GM21447 (cell line): ENCODE data around the gene C1S.
"Not testable (repeated sequence)": the region's sequence is repeated elsewhere in the genome, so short reads cannot be mapped to it uniquely, and the experiment has no call there.

Experiments
- ATAC-seq: cut with Tn5 transposase; IDR thresholded peaks from one replicate; pipeline ENCODE4 v1.9.1; 2021; ENCODE audit not compliant: unreplicated experiment

Gene C1S

GRCh38 chr12:7060353-7060954 is at the start of gene C1S:
Gene C1S (plus strand): TSS chr12:7060718. CDS start chr12:7061913, 1,195 bp downstream.
- ATAC-seq = no peak

DNA sequence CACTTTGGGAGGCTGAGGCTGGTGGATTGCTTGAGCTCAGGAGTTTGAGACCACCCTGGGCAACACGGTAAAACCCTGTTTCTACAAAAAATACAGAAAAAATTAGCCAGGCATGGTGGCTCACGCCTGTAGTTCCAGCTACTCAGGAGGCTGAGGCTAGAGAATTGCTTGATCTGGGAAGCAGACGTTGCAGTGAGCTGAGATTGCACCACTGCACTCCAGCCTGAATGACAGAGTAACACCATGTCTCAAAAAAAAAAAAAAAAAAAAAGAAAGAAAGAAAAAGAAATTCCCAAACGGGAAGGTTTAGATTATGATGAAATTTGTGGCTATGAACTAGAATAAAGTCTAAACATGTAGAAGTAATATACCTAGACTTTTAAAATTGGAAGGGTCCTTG is 49.1 kb upstream of the C1S start:
- not testable (repeated sequence) for ATAC-seq

- no peak for ATAC-seq
Observed at GRCh38 chr12:7012024-7012607, 48.4 kb upstream of the C1S start.

GRCh38 chr12:7013101-7013500 is 47.4 kb upstream of the C1S start:
- no peak for ATAC-seq

GRCh38 chr12:7015555-7016370 is 44.8 kb upstream of the C1S start:
- no peak for ATAC-seq

- ATAC-seq = no peak
Observed at GRCh38 chr12:7016958-7017571, 43.5 kb upstream of the C1S start.

DNA sequence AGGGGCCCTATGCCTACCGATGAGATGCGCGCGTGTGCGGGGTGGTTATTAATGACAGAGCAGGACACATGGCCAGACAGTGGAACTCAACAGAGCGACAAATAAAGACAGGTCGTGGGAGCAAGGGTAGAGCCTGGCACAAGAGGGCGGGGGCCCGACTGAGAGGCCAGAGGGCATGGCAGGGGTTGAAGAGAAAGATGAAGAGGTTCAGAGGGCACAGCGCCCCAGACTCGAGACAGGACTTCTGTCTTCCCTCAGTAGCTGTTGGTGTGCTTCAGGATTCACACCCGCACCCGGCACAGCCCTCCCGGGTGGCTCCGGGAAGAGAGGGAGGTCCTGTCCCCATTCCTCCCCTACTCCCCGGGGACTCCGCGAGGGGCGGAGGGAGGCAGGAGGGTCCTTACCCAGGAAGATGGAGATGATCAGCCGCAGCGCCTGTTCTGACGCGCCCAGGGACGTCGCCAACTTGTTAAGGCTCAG is 42.6 kb upstream of the C1S start:
- ATAC-seq = peak; percentile 29

GRCh38 chr12:7018350-7019042 is 42.0 kb upstream of the C1S start, which contains the start of gene LPCAT3:
Gene LPCAT3 (minus strand): TSS chr12:7018476. CDS start chr12:7018424, 52 bp downstream.
- peak; percentile 95 for ATAC-seq

GRCh38 chr12:7019043-7019569 is 41.4 kb upstream of the C1S start:
- no peak for ATAC-seq

- no peak for ATAC-seq
Observed at GRCh38 chr12:7021956-7022355, 38.6 kb upstream of the C1S start.

GRCh38 chr12:7023114-7023513 is 37.4 kb upstream of the C1S start:
- no peak for ATAC-seq

DNA sequence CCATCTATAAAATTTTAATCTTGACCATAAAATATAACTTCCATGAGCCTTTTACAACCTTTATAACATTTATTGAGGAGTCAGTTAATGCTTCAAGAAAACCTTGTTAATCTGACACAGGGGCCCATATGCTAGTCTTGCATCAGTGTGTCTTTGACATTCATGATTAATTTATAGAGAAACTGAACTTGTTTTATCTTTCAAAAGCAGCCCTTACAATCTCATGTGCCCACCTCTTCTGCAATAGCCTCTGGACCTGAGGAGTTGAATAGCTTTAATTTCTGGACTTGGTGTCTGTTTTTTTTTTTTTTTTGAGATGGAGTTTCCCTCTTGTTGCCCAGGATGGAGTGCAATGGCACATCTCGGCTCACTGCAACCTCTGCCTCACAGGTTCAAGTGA is 33.7 kb upstream of the C1S start:
- no peak for ATAC-seq

DNA sequence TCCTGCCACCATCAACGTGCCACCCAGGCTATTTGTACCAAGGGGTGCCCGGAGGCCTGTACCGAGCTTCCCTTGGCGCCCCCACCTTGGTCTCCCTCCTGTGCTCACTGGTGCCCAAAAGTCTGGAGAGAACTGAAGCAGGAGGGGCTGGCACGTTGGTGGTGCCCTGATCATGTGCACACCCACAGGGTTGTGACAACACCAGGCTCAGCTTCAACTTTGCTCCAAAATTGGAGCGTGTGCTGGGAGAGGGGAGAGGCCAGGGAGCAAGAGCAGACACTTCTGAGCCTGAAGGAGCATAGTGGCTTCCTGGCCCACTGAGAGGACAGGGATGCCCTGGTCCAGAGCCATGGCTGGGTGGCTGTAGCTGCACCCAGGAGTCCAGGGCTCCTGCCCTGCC is 29.2 kb upstream of the C1S start:
- ATAC-seq = no peak

DNA sequence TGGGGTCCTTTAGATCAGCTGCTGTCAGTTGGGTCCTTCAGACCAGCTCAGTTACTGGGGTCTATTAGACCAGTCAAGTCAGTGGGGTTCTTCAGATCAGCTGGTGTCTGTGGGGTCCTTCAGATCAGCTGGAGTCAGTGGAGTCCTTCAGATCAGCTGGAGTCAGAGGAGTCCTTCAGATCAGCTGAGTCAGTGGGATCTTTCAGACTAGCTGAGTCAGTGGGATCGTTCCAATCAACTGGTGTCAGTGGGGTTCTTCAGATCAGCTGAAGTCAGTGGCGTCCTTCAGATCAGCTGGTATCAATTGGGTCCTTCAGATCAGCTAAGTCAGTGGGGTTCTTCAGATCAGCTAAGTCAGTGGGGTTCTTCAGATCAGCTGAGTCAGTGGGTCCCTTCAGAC is 27.5 kb upstream of the C1S start:
- no peak for ATAC-seq

DNA sequence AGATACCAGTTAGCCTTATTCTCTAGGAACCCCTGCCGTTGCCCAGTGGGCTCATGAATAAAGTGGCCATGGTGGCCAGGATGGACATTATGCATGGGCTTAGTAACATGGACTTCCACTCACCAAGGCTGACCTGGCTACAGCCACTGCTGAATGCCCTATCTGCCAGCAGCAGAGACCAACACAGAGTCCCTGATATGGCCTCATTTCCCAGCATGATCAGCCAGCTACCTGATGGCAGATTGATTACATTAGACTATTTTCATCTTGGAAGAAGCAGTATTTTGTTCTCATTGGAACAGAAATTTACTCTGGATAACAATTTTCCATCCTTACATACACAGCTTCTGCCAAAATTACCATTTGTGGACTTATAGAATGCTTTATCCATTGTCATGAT is 26.1 kb upstream of the C1S start:
- no peak for ATAC-seq

DNA sequence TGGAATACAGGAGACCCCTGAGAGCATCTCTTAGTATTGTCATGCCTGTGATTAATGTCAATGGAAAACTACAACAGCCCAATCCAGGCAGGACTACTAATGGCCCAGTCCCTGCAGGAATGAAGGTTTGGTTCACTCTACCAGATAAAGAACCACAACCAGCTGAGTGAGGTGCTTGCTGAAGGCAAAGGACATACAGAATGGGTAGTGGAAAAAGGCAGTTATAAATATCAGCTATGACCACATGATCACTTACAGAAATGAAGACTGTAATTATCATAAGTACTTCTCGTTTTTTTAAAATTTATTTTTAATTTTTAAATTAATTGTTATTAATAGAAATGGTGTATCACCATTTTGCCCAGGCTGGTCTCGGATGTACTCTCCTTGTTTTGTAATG is 25.1 kb upstream of the C1S start:
- ATAC-seq = no peak

- ATAC-seq = not testable (repeated sequence)
Observed at GRCh38 chr12:7037411-7037810, 23.1 kb upstream of the C1S start.

DNA sequence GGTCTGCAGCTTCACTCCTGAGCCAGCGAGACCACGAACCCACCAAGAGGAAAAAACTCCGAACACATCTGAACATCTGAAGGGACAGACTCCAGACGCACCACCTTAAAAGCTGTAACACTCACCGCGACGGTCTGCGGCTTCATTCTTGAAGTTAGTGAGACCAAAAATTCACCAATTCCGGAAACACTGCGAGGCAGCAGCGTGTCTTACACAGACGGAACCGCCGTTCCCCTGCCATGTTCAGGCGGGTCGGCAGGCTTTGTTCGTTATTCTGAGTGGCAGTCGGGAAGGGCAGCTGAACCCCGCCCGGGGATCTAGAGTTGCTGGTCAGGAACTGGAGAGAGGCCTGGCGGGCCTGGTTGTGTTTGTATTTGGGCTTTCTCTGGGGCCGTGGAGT is 21.9 kb upstream of the C1S start:
- no peak for ATAC-seq

DNA sequence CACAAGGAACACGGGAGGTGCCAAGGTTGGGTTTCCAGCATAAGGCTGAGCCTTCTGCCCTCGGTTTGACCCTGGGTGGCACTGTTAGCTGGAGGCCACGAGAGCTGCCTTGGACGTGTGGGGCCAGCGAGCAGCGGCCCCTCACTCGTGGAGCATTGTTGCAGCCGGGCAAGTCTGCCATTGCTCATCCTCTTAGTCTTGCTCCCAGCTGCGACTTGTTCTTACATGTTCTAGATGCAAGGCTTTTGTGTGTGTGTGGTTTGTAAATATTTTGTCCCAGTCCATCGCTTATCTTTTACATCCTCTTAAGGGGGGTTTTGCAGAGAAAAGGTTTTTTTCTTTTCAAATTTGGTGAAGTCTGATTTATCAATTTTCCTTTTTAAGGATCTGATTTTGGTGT is 21.1 kb upstream of the C1S start:
- no peak for ATAC-seq

GRCh38 chr12:7042842-7043241 is 17.7 kb upstream of the C1S start:
- no peak for ATAC-seq

DNA sequence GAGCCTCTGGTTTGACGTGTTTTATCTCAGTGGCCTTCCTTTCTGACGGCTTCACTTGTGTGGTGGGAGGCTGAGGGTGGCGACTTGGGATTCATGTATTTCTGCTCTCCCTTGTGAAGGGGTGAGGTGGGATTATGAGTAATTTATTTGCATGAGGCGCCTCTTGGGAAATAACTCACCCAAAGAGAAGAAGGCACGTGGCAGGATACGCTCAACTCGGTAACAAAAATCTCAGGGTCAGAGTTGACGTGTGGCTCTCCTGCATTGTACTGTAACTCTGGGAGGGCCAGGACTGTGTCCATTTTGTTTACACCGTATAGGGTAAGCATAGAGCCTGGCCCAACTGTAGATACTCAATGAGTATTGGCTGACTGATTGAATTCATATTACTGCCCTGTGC is 14.6 kb upstream of the C1S start:
- ATAC-seq = no peak
